ENCODE data around the gene HSF2BP. TPM values are rescaled to one million over a fixed set of nuclear protein-coding genes. Genes with fewer than 3 reads are reported as not detected.

HSF2BP gene
- polyA plus RNA-seq, 1 donor from 2014 or later = 0.89 TPM

DNA sequence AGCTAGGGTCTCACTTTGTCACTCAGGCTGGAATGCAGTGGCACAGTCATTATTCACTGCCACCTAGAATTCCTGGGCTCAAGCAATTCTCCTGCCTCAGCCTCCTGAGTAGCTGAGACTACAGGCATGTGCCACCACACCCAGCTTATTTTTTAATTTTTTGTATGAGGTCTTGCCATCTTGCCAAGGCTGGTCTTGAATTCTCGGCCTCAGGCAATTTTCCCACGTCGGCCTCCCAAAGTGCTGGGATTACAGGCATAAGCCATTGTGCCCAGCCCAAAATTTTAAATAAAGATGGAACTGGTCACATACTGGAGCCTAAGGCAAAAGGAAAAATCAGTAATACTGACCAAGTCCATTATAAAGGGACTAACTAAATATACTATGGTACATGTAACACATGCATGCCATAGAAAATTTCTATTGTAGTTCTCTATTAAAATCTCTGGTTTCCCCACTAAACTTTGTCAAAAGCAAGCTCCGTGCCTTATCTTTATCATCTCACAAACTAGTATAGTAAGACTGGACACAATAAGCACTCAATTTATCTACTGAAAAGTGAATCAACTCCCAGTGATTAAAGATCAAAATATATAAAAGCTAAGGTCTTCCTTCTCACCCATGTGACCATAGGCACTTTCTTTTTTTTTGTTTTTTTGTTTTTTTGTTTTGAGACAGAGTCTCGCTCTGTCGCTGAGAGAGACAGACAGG lies 61.6 kb downstream of the HSF2BP start:
- Histone ChIP-seq H3F3A (ENCODE audit: insufficient read depth, low read length, poor library complexity, severe bottlenecking) (no peaks in the 10 kb centered on the region), H3K4me2 (ENCODE audit: low read length) (no peak overlapping the region), H3K9me3 (ENCODE audit: low read length) (no peaks in the 10 kb centered on the region), H3K36me3 (ENCODE audit: insufficient read depth, low read length) (no peaks in the 10 kb centered on the region), H3K27me3 (ENCODE audit: insufficient read depth, low read depth, low read length) (no peaks in the 10 kb centered on the region), H3K4me3 (ENCODE audit: low read length) (no peak overlapping the region), H3K9ac (ENCODE audit: low read length) (no peak overlapping the region), H3K79me2 (replicated peaks; ENCODE audit: insufficient read depth, low read length) (no peaks in the 10 kb centered on the region), H2AFZ (ENCODE audit: low read depth, low read length) (no peak overlapping the region), H4K20me1 (ENCODE audit: insufficient read depth) (no peaks in the 10 kb centered on the region), H3K9me2 (ENCODE audit: insufficient read depth, low read length) (no peaks in the 10 kb centered on the region), H3K27ac (ENCODE audit: low read length) (no peak overlapping the region)
- TF ChIP-seq, protein P1, sequence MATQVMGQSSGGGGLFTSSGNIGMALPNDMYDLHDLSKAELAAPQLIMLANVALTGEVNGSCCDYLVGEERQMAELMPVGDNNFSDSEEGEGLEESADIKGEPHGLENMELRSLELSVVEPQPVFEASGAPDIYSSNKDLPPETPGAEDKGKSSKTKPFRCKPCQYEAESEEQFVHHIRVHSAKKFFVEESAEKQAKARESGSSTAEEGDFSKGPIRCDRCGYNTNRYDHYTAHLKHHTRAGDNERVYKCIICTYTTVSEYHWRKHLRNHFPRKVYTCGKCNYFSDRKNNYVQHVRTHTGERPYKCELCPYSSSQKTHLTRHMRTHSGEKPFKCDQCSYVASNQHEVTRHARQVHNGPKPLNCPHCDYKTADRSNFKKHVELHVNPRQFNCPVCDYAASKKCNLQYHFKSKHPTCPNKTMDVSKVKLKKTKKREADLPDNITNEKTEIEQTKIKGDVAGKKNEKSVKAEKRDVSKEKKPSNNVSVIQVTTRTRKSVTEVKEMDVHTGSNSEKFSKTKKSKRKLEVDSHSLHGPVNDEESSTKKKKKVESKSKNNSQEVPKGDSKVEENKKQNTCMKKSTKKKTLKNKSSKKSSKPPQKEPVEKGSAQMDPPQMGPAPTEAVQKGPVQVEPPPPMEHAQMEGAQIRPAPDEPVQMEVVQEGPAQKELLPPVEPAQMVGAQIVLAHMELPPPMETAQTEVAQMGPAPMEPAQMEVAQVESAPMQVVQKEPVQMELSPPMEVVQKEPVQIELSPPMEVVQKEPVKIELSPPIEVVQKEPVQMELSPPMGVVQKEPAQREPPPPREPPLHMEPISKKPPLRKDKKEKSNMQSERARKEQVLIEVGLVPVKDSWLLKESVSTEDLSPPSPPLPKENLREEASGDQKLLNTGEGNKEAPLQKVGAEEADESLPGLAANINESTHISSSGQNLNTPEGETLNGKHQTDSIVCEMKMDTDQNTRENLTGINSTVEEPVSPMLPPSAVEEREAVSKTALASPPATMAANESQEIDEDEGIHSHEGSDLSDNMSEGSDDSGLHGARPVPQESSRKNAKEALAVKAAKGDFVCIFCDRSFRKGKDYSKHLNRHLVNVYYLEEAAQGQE (IDR thresholded peaks at IDR 0.05; ENCODE audit: borderline replicate concordance) = no peak
- no peak for TF ChIP-seq EZH2 (IDR thresholded peaks at IDR 0.05; ENCODE audit: borderline replicate concordance, insufficient read depth, low read length, poor library complexity, severe bottlenecking)
- TF ChIP-seq, protein P2, sequence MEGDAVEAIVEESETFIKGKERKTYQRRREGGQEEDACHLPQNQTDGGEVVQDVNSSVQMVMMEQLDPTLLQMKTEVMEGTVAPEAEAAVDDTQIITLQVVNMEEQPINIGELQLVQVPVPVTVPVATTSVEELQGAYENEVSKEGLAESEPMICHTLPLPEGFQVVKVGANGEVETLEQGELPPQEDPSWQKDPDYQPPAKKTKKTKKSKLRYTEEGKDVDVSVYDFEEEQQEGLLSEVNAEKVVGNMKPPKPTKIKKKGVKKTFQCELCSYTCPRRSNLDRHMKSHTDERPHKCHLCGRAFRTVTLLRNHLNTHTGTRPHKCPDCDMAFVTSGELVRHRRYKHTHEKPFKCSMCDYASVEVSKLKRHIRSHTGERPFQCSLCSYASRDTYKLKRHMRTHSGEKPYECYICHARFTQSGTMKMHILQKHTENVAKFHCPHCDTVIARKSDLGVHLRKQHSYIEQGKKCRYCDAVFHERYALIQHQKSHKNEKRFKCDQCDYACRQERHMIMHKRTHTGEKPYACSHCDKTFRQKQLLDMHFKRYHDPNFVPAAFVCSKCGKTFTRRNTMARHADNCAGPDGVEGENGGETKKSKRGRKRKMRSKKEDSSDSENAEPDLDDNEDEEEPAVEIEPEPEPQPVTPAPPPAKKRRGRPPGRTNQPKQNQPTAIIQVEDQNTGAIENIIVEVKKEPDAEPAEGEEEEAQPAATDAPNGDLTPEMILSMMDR (IDR thresholded peaks at IDR 0.05; ENCODE audit: poor library complexity, severe bottlenecking) = no peak
- TF ChIP-seq SMC3 (conservative IDR thresholded peaks at IDR 0.05; ENCODE audit: poor library complexity) = no peak
- no peak for TF ChIP-seq MXI1 (conservative IDR thresholded peaks at IDR 0.05; ENCODE audit: poor library complexity, severe bottlenecking)
- TF ChIP-seq RAD21 (conservative IDR thresholded peaks at IDR 0.05) = no peak
- no peak for TF ChIP-seq TAF1 (IDR thresholded peaks at IDR 0.05; ENCODE audit: low read depth)
- no peak for TF ChIP-seq EP300 (conservative IDR thresholded peaks at IDR 0.05; ENCODE audit: poor library complexity, severe bottlenecking)
- TF ChIP-seq POLR2AphosphoS5 (IDR thresholded peaks at IDR 0.05) = no peak

DNA sequence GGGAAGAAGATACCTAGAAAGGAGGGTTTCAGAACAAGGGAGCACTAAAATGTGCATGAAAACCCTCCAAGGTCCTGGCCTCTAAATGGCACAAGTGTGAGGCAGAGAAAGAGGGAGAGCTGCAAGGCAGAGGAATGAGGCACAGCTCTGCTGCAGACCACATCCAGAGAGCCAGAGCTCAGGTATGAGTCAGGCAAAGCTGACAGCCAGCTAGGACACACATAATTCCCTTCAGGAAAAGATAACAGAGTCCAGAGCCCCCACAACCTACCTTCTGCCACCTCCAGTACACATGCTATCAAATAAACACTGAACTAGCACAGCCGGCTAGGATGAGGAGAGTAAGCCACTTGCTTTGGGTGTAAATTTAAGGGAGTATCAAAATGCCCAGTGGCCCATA lies 62.2 kb downstream of the HSF2BP start:
- Histone ChIP-seq H3K9me3 (ENCODE audit: low read length) (no peaks in the 10 kb centered on the region), H3K36me3 (ENCODE audit: insufficient read depth, low read length) (no peaks in the 10 kb centered on the region), H3K9me2 (ENCODE audit: insufficient read depth, low read length) (no peaks in the 10 kb centered on the region), H4K20me1 (ENCODE audit: insufficient read depth) (no peaks in the 10 kb centered on the region), H3K9ac (ENCODE audit: low read length) (no peak overlapping the region), H3K4me3 (ENCODE audit: low read length) (no peak overlapping the region), H2AFZ (ENCODE audit: low read depth, low read length) (no peak overlapping the region), H3K27ac (ENCODE audit: low read length) (no peak overlapping the region), H3K27me3 (ENCODE audit: insufficient read depth, low read depth, low read length) (no peaks in the 10 kb centered on the region), H3F3A (ENCODE audit: insufficient read depth, low read length, poor library complexity, severe bottlenecking) (no peaks in the 10 kb centered on the region), H3K4me2 (ENCODE audit: low read length) (no peak overlapping the region), H3K79me2 (replicated peaks; ENCODE audit: insufficient read depth, low read length) (no peaks in the 10 kb centered on the region)
- TF ChIP-seq SMC3 (conservative IDR thresholded peaks at IDR 0.05; ENCODE audit: poor library complexity) (no peak), TAF1 (IDR thresholded peaks at IDR 0.05; ENCODE audit: low read depth) (no peak), MXI1 (conservative IDR thresholded peaks at IDR 0.05; ENCODE audit: poor library complexity, severe bottlenecking) (no peak), EZH2 (IDR thresholded peaks at IDR 0.05; ENCODE audit: borderline replicate concordance, insufficient read depth, low read length, poor library complexity, severe bottlenecking) (no peak), POLR2AphosphoS5 (IDR thresholded peaks at IDR 0.05) (no peak), RAD21 (conservative IDR thresholded peaks at IDR 0.05) (no peak), EP300 (conservative IDR thresholded peaks at IDR 0.05; ENCODE audit: poor library complexity, severe bottlenecking) (no peak)
- TF ChIP-seq, protein P2 (IDR thresholded peaks at IDR 0.05; ENCODE audit: poor library complexity, severe bottlenecking) = no peak
- TF ChIP-seq, protein P1 (IDR thresholded peaks at IDR 0.05; ENCODE audit: borderline replicate concordance) = no peak
